ENCODE data around the gene FGF2.

DNA sequence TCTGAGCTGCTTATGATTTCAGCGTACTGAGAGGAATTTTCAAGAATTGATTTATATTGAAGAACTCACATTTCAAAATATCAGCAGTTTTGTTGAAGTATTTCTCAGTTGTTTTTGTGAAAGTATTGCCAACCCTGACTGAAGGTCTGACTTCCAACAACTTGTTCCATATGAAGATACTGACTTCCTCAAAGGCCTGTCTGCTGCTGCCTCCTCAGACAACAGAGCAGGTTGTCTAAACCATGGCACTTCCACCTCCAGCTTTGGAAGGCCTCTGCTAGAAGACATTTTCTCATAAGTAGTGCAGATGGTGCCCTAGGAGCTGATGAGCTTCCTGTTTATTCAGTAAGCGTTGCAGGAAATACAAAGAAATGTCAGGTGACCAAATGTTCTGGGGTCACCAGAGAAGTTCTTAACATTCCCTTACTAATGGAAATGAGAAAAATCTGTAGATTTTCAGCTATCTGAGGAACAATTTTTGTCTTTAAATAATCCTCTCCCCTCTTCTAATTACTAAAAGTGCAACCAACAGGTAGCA is 28.8 kb downstream of the FGF2 start:
- TF ChIP-seq, protein P1, sequence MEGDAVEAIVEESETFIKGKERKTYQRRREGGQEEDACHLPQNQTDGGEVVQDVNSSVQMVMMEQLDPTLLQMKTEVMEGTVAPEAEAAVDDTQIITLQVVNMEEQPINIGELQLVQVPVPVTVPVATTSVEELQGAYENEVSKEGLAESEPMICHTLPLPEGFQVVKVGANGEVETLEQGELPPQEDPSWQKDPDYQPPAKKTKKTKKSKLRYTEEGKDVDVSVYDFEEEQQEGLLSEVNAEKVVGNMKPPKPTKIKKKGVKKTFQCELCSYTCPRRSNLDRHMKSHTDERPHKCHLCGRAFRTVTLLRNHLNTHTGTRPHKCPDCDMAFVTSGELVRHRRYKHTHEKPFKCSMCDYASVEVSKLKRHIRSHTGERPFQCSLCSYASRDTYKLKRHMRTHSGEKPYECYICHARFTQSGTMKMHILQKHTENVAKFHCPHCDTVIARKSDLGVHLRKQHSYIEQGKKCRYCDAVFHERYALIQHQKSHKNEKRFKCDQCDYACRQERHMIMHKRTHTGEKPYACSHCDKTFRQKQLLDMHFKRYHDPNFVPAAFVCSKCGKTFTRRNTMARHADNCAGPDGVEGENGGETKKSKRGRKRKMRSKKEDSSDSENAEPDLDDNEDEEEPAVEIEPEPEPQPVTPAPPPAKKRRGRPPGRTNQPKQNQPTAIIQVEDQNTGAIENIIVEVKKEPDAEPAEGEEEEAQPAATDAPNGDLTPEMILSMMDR (IDR thresholded peaks at IDR 0.05; ENCODE audit: low read length): no peak
- no peak for TF ChIP-seq EZH2 (optimal IDR thresholded peaks at IDR 0.05; ENCODE audit: low read depth, low read length)
- no peak for TF ChIP-seq EZH2phosphoT487 (IDR thresholded peaks at IDR 0.05; ENCODE audit: low read length)

Data from MM.1S (cell line).